T1000 (cell line): ENCODE data around the gene ECT2.
"Not testable (repeated sequence)": the region's sequence is repeated elsewhere in the genome, so short reads cannot be mapped to it uniquely, and the experiment has no call there.

Experiments
- DNase-seq: peaks from one replicate; lab custom pipeline; 2025; ENCODE audit warnings: mixed read lengths; lab: John Stamatoyannopoulos, UW

Gene ECT2

GRCh38 chr3:172813462-172813861 lies 62.9 kb downstream of the ECT2 start:
- no peak for DNase-seq

DNA sequence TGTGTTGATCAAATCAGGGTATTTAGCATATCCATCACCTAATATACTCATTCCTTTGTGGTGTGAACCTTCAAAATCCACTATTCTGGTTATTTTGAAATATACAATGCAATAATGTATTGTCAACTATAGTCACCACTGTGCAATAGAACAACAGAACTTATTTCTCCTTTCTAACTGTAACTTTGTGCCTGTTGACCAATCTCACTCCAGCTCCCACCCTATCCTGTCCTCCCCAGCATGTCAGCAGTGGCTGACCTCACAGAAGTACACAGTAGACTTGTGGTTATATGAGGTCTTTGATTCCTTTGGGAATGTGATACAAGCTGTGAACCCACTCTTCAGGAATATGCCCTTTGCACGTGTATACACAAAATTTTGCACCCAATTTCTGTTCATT lies 64.2 kb downstream of the ECT2 start:
- no peak for DNase-seq

GRCh38 chr3:172815857-172816256 lies 65.3 kb downstream of the ECT2 start:
- no peak for DNase-seq

DNA sequence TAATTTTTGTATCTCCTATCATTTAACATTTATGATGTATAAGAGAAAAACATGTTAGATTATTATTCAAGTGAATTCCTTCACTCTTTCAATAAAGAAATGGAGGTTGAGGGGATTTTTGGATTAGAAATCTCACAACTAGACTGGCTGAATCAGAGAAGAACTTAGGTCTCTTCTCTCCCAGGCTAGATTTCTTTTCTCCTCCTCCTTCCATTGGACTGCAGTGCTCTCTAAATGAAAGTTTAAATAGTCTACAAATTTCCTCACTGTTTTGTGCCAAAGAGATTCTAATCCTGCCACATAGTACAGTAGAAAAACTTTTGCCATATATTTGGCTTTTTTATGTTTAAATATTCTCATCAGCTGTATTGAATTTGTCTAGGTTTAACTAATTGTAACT lies 65.8 kb downstream of the ECT2 start:
- DNase-seq, result no peak

GRCh38 chr3:172816968-172817367 lies 66.4 kb downstream of the ECT2 start:
- no peak for DNase-seq

GRCh38 chr3:172820492-172820891 lies 70.0 kb downstream of the ECT2 start:
- DNase-seq, result no peak

- no peak for DNase-seq
These were observed 73.7 kb downstream of the ECT2 start for GRCh38 chr3:172824229-172824628.

GRCh38 chr3:172827231-172827630 lies 76.7 kb downstream of the ECT2 start:
- DNase-seq, result not testable (repeated sequence)

GRCh38 chr3:172832983-172833382 lies 82.5 kb downstream of the ECT2 start:
- no peak for DNase-seq

DNA sequence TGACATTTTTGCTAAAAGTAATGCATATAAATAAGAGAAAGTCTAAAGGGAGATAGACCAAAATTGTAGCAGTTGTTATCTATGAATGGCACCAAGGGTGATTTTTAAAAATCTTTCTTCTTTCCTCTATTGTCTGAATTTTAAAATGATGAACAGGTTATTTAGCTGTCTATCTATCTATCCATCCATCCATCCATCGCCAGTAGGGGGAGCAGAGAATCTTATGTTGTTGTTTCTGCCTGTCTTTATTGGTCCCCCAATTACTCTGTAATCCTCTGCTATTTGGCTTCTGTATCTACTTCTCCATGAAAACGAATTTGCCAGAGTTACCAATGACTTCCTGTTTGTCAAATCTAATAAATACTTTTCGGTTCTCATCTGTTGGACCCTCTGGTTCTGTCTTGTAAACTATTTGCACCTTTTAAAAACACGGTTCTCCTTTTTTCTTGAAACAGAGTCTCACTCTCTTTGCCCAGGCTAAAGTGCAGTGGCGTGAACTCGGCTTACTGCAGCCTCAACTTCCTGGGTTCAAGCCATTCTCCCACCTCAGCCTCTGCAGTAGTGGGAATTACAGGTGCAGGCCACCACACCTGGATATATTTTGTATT lies 86.0 kb downstream of the ECT2 start:
- peak; percentile 13 for DNase-seq

- DNase-seq, result no peak
These were observed 89.2 kb downstream of the ECT2 start for GRCh38 chr3:172839679-172840078.

GRCh38 chr3:172840463-172840862 lies 89.9 kb downstream of the ECT2 start:
- DNase-seq, result no peak

- DNase-seq, result no peak
These were observed 90.4 kb downstream of the ECT2 start for GRCh38 chr3:172840913-172841312.

DNA sequence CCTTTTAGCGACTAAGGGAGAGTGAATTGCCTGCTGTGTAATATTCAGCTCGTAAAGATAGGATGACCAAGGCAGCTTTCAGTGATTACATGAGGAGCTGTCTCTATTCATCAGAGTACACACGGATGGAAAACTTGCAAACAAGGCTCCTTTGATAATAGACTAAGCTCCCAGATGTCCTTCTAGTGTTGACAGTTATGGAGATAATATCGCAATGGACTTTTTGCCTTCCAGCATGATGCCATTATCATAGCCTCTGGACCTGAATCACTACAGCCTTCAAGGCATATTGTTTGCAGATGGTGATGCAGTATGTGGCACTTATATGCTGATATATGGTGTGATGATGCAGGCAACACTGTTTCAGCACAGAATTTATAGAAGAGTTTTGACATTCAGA lies 93.9 kb downstream of the ECT2 start:
- no peak for DNase-seq

GRCh38 chr3:172846103-172846561 lies 95.6 kb downstream of the ECT2 start:
- no peak for DNase-seq

- DNase-seq, result no peak
These were observed 96.2 kb downstream of the ECT2 start for GRCh38 chr3:172846706-172847105.

- DNase-seq, result no peak
These were observed 96.8 kb downstream of the ECT2 start for GRCh38 chr3:172847292-172847691.

DNA sequence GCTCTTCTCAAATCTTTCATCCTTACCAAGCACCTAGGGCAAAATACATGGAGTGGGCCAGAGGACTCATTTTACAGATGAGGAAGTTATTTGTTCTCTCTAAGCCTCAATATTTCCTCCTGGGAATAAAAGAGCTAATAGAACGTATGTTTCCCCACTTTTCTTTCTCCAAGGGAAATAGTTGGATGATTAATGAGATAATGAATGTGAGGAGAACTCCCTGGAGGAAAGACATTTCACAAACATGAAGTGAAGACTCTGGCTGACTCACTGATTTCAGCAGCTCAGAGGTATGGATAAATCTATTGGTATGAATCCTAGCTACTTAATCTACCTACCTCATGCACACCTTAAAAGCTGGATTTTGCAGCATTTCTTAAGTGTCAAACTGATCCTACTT lies 98.4 kb downstream of the ECT2 start:
- peak; percentile 30 for DNase-seq

DNA sequence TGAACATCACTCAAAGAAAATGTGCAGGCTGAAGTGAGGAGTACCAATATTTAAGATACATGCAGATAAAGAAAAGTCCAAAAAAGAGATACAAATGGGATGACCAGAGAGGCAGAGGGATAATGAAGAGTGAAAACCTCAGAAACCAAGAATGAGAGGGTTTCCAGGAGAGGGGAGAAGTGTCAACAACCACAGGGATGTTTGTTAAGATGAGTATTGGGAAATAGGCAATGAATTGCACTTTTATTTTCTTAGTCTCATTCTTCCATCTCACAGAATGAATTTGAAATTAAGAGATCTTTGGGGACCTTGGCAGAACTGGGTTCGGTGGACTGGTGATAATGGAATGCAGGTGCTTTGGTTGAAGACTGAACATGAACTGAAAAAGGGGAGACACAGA lies 102.5 kb downstream of the ECT2 start:
- DNase-seq, result no peak

DNA sequence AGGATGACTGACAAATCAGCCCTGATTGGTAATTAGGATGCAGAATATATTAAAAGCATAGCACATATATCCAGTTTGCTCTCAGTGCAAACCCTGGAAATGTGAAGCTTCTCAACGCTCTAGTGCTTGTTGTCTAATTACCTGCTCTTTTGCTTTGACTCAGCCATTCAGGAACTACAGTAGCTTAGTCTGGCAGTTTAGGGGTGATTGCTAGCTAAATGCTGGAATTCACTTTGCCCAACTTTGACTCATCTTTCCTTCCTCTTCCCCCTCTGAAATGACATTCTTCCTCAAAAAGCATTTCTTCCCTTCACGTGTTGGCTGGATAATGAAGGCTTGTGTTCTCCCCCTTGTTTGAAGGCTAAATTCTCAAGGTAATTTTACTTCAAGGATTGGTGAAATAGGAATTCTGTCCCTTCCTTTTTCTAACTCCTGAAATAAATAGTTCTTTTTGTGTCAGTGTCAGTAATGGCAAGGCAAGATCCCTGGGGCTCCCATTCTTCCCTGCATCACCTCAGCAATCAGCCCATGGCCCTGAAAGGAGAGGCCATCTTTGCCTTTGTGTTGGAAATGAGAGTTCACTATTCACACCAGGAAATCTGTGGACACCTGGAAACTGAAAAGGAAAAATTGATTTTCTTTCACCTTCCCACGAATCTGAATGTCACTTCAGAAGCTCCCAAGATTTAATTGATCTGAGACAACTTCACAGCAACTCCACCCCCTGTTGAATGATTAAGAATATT lies 103.6 kb downstream of the ECT2 start:
- DNase-seq, result no peak

GRCh38 chr3:172855037-172855436 lies 104.5 kb downstream of the ECT2 start:
- DNase-seq, result no peak

GRCh38 chr3:172856795-172857742 lies 106.5 kb downstream of the ECT2 start:
- peak; percentile 4 for DNase-seq

DNA sequence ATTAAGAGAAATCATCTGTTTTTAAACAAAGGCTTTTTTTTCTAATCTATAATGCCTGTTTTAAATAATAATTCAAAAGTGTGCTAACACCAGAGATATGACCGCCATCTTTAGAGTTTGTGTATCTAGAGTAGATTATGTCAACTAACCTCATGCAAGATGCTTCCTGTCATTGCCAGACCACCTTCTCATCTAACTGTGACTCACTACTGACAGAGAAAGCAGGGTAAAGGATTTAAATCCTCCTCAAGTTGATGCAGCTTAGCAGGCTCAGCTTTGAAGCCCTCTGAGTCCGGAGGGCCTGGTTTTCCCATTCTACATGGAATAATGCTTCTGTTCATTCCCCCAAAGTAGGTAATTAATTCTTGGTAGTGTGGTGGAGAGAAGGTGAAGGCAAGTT lies 108.5 kb downstream of the ECT2 start:
- DNase-seq, result no peak
